HG03342 (cell line): ENCODE data around the gene C5AR1.
"Not testable (repeated sequence)": the region's sequence is repeated elsewhere in the genome, so short reads cannot be mapped to it uniquely, and the experiment has no call there.

Experiments
- ATAC-seq: cut with Tn5 transposase; IDR thresholded peaks from one replicate; pipeline ENCODE4 v1.9.1; 2021; ENCODE audit warnings: mild to moderate bottlenecking, moderate library complexity; ENCODE audit not compliant: unreplicated experiment

The C5AR1 gene

DNA sequence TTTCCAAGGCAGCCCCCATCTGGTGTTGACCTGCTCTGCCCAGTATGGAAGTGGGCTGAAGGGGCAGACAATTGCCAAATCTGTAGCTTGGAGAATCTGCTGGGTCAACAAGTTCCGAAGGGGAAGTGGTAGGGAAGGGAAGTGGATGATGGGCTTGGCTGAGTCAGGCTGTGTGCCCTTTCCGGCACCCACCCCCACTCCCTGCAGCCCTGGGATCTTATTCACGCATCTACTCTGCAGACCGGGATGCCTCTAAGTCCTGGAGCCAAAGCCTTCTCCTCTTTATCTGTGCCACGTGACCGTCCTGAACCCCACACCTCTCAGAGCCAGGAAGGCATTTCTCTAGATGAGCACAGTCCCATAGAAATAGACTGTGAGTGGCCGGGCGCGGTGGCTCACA lies 14.8 kb downstream of the C5AR1 start:
- no peak for ATAC-seq

DNA sequence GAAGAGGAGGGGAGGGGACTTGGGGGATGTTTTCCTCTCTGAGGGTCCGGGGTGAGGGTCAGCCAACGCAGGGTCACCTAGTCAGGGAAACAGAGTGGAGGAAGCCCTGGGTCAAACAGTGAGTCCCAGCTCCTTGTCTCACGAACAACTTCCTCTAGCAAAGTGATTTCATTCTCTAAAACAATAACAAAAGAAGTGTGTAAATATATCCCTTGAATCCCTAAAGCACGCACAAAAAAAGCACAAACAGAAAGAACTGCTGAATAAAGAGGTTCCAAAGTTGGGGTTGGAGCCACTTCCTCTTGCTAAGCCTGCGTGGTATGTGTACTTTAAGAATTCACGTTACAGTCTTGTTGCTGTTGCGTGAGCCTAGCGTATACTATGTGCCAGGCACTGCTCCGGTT lies 20.8 kb downstream of the C5AR1 start:
- no peak for ATAC-seq

DNA sequence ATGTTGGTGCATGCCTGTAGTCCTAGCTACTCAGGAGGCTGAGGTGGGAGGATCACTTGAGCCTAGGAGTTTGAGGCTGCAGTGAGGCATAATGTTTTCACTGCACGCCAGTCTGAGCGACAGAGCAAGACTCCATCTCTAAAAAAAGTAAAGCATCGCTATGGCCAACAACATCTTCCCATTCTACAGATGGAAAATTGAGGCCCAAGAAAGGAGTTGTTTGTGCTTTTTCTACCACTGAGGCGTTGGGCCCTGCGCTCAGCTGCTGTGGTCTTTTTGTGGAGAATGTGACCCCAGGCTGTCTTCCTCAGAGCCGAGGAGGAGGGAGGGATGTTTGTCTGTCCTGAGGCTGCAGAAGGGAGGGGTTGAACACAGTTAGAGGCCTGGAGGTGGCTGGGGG lies 21.8 kb downstream of the C5AR1 start:
- ATAC-seq = no peak

DNA sequence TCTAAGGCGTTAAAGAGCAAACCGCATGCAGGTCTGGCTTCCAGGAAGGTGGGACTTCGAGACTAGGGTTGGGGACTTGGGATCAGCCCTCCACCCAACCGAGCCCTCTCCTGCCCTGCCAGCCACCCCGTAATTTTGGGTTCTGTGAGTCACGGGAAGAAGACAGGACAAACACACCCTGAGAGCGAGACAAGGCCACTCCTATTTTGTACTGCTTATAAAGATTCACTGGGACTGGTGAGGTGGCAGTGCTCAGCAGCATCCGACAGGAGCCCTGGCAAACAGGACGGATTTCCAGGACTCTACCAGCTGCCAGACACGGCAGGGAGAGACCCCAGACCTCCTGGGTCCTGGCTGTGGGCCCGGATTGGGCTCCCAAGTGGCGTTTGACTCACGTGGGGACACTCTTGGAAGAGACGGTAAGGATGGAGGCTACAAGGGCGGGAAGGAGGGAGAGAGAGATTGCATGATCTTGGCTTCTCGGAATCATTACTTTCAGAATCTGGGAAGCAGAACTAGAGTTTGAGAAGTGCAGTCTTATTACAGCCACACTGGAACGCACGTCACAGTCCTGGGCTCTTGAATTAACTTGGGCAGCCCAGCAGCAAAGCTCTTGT lies 22.4 kb downstream of the C5AR1 start, which contains the start of gene C5AR2:
C5AR2 (plus strand) TSS at position 245 of the 617 bp plus-strand sequence. CDS start 8,625 bp downstream, outside the sequence.
- ATAC-seq = no peak

DNA sequence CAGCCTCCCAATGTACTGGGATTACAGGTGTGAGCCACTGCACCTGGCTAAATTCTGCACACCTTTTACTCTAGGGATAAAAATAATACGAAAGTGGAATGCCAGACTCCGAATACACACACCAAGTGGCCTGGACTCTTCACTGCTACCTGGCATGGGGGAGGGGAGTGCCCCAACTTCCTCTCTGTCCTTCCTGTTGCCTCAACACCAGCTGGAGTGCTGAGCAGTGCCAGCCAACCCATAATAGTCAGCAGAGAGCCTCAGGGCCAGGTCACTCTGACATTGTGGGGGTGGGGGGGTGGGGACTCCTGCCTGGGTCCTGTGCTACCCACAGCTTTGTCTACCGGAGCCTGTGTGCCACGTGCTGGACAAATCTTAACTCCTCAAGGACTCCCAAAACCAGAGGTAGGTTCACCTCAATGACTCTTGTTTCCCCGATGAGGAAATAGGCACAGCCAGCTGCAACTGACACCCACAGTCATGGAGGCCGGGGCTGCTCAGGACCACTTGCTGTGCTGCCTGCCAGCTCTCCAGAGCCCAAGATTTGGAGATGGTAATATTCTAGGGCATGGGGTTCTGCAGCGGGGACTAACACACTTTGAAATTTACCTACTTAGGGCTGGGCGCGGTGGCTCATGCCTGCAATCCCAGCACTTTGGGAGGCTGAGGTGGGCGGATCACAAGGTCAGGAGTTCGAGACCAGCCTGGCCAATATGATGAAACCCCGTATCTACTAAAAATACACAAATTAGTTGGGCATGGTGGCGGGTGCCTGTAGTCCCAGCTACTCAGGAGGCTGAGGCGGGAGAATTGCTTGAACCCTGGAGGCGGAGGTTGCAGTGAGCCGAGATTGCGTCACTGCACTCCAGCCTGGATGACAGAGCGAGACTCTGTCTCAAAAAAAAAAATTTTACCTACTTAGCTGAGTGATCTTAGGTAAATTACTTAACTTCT lies 27.4 kb downstream of the C5AR1 start:
- ATAC-seq = not testable (repeated sequence)

DNA sequence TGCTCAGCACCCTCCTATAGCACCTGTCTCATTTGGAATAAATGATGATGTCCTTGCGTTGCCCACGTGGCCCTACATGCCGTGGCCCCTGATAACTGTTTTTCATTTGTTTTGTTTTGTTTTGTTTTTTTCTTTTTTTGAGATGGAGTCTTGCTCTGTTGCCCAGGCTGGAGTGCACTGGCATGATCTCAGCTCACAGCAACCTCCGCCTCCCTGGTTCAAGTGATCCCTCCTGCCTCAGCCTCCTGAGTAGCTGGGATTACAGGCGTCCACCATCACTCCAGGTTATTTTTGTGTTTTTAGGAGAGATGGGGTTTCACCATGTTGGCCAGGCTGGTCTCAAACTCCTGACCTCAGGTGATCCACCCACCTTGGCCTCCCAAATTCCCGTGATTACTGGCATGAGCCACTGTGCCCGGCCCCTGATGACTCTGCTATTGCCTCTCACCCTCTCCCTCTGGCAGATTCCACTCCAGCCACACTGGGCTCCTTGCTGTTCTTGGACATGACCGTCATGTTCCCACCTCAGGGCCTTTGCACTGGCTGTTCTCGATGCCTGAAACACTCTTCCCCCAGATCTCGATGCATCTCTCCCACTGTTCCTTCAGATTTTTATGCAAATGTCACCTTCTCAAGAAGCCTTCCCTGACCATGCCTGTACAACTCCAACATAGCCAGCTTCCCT lies 29.7 kb downstream of the C5AR1 start:
- ATAC-seq = no peak

DNA sequence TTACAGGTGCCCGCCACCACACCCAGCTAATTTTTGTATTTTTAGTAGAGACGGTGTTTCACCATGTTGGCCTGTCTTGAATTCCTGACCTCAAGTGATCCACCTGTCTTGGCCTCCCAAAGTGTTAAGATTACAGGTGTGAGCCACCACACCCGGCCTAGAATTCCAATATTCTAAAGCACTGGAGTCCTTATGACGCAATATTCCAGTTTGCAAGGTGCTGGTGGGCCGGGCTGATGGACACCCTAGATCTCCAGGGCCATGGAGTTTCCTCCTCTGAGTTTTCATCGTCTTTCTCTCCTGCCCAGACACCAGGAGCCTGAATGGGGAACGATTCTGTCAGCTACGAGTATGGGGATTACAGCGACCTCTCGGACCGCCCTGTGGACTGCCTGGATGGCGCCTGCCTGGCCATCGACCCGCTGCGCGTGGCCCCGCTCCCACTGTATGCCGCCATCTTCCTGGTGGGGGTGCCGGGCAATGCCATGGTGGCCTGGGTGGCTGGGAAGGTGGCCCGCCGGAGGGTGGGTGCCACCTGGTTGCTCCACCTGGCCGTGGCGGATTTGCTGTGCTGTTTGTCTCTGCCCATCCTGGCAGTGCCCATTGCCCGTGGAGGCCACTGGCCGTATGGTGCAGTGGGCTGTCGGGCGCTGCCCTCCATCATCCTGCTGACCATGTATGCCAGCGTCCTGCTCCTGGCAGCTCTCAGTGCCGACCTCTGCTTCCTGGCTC lies 31.0 kb downstream of the C5AR1 start:
- no peak for ATAC-seq

DNA sequence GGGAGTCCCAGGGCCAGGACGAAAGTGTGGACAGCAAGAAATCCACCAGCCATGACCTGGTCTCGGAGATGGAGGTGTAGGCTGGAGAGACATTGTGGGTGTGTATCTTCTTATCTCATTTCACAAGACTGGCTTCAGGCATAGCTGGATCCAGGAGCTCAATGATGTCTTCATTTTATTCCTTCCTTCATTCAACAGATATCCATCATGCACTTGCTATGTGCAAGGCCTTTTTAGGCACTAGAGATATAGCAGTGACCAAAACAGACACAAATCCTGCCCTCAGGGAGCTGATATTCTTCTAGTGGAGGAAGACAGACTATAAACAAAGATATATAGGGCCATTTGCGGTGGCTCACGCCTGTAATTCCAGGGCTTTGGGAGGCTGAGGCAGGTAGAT lies 32.1 kb downstream of the C5AR1 start:
- no peak for ATAC-seq

DNA sequence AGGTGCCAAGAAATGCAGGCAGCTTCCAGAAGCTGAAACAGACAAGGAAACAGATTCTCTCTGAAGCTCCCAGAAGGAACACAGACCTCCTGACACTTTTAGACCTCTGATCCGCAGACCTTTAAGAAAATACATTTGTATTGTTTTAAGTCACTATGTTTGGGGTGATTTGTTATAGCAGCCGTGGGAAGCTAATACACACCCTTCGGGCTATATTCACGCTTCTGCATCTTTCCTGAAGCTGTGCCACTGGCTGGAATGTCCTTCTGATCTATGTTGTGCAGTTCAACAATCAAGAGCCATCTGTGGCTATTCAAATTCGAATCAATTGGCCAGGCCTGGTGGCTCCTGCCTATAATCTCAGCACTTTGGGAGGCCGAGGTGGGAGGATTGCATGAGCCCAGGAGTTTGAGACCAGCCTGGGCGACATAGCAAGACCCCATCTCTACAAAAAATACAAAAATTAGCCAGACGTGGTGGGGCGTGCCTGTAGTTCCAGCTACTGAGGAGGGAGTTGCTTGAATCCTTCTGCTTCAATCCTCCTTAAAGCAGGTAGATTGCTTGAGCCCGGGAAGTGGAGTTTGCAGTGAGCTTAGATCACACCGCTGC lies 33.6 kb downstream of the C5AR1 start:
- no peak for ATAC-seq

DNA sequence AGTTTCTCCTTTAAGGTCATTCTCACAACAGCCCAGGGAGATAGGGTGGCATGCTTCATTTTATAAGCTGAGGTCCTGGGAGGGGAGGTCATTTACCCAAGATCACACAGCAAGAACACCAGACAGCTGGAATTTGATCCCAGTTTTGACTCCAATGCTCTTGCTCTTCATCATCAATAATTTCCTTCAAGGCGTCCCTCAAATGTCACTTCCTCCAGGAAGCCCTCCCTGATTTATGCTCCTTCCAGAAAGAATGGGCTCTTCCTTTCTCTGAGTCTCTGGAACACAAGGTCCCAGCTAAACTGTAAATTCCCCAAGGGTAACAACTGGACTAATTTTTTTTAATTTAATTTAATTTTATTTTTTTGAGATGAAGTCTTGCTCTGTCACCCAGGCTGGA lies 34.8 kb downstream of the C5AR1 start:
- ATAC-seq = no peak

DNA sequence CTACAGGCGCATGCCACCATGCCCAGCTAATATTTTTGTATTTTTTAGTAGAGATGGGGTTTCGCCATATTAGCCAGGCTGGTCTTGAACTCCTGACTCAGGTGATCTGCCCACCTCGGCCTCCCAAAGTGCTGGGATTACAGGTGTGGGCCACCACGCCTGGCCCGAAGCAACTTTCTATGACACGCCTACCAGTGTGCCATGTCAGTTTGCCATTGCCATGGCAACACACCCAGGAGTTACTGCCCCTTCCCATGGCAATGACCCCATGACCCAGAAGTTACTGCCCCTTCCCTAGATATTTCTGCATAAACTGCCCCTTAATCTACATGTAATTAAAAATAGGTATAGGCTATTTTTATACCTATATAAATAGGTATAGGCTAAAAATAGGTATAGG lies 36.4 kb downstream of the C5AR1 start:
- ATAC-seq = not testable (repeated sequence)

DNA sequence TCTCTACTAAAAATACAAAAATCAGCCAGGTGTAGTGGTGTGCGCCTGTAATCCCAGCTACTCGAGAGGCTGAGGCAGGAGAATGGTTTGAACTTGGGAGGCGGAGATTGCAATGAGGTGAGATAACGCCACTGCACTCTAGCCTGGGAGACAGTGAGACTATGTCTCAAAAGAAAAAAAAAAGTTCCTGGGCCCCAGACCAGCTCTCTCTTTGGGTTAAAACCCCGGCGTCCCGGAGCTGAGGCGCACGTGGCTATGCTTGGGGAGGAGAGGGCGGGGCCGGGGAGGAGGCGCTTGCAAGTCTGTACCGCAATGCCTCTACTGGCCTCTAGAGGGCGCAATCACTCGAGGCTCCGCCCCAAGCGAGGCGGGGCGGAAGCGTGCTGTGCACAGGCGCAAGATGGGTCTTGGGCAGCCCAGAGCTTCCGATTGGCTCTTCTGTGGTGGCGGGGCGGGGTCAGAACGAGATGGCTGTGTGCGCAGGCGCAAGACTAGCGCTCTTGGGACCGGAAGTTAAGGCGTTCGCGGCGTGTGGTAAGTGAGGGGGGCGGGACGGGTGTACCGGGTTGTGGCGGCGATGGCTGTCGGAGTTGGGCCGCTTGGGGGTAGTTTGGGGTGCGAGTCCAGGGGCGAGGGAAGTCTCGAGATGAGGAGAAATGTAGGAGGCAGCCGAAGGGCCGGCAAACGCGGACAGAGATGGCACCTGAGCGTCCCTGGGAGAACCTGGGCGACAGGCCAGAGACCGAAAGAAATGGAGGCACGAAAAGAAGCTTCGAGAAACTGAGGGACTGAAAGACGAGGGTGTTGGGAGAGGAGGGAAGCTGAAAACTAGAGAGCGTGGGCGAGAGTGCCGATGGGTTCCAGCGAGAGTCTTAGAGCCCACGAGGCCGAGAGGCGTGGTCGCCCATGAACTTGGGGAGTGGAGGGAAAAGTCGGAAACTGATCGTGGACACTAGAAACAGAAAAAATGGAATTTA lies 39.4 kb downstream of the C5AR1 start, which contains the start of gene DHX34:
DHX34 (plus strand) TSS at position 497 of the 977 bp plus-strand sequence. CDS start 3,716 bp downstream, outside the sequence.
- peak; percentile 97 for ATAC-seq

DNA sequence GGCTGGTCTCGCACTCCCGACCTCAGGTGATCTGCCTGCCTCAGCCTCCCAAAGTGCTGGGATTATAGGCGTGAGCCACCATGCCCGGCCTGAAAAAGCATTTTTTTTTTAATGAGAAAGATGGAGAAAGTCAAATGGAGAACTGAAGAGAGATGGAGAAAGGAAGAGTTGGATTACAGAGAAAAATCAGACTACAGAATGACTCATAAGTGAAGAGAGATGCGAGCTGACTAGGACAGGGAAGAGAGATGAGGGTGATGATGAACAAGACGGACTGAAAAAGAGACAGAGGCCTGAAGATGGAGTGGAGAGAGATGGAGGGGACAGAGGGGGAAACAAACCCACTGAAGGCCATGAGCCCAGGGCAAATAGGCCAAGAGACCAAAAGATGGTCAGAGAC lies 41.0 kb downstream of the C5AR1 start:
- no peak for ATAC-seq

DNA sequence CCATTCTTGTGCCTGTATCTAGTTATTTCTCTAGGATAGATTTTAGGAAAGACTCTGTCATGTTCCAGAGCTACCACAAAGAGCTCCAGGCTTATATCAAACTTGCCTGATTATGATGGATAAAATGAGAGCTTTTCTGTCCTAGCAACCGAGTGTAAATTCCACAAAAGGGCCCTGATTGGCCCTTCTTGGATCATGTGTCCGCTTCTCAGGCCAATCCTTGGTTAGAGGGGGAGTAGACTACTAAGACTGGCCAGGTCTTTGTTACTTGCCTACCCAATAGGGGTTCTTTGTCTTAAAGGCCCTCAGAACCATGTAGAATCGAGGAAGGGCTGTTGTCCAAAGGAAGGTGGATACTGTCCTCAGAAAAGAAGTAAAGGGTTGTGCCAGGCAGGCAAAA lies 41.9 kb downstream of the C5AR1 start:
- ATAC-seq = no peak

DNA sequence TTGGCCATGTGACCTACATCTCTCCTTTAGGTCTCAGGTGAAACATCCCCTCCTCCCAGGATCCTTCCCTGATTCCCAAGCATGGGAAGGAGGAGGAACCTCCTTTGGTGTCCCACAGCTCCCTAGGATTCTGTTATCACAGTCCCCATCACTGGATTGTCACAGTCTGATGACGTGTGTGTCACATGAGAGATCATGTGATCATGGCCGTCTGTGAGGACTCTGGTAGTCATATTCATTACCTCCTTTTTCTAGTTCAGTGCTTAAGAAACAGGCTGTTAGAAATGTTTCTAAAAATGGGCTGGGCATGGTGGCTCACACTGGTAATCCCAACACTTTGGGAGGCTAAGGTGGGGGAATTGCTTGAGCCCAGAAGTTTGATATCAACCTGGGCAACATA lies 42.4 kb downstream of the C5AR1 start:
- ATAC-seq = no peak

DNA sequence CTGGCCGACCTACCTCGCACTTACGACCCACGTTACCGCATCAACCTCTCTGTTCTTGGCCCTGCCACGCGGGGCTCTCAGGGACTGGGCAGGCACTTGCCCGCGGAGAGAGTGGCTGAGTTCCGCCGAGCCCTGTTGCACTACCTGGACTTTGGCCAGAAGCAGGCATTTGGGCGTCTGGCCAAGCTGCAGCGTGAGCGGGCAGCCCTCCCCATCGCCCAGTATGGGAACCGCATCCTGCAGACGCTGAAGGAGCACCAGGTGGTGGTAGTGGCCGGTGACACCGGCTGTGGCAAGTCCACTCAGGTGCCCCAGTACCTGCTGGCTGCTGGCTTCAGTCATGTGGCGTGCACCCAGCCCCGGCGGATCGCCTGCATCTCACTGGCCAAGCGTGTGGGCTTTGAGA lies 43.6 kb downstream of the C5AR1 start:
- ATAC-seq = no peak

DNA sequence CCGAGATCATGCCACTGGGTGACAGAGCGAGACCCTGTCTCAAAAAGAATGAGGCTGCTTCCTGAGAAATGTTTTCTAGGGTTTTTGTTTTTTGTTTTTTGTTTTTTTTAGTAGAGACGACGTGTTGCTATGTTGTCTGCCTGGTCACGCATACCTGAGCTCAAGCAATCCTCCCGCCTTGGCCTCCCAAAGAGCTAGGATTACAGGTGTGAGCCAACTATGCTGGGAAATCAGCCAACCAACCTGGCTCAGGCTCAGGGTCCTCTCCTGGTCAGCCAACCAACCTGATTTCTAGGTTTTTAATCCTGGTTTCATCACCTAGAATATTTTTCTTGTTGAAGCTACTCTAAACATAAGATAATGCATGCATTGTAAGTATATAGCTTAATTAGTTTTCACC lies 47.2 kb downstream of the C5AR1 start:
- no peak for ATAC-seq

DNA sequence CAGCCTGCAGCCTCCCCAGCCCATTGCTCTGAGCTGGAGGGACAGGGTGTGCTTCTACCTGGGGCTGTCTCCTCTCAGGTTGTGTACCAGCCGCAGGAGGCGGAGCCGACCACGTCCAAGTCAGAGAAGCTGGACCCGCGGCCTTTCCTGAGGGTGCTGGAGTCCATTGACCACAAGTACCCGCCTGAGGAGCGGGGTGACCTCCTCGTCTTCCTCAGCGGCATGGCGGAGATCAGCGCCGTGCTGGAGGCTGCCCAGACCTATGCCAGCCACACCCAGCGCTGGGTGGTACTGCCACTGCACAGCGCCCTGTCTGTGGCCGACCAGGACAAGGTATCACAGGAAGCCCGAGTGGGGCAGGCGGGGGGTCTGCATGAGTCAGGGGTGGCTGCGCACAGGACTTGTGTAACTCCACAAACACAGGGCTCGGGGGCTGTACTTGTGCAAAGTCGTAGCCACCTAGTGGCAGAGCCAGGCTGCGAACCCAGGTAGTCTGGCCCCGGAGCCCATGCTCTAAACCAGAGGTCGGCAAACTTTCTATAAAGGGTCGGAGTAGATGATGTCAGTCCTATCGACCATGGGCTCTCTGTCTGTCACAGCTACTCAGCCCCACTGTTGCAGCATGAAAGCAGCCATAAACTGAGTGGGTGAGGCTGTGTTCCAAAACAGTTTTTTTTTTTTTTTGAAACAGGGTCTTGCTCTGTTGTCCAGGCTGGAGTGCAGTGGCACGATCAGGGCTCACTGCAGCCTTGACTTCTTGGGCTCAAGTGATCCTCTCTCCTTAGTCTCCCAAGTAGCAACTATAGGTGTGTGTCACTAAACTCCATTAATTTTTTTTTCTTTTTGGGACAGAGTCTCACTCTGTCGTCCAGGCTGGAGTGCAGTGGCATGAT lies 48.4 kb downstream of the C5AR1 start:
- ATAC-seq = no peak
